ENCODE data around the gene SYP. TPM values are rescaled to one million over a fixed set of nuclear protein-coding genes. Genes with fewer than 3 reads are reported as not detected.

SYP gene
- total RNA-seq, 1 donor from 2014 or later = 2.3 TPM

GRCh38 chrX:49206543-49206942, 6.5 kb upstream of the SYP start:
- H3K4me3 Mint-ChIP-seq (ENCODE audit: unreplicated experiment) = no peak overlapping the region
- H3K27ac Mint-ChIP-seq (ENCODE audit: unreplicated experiment) = no peak overlapping the region

GRCh38 chrX:49205443-49205842, 5.5 kb upstream of the SYP start:
- Mint-ChIP-seq H3K27me3 (ENCODE audit: unreplicated experiment) (no peaks in the 10 kb centered on the region), H3K4me3 (ENCODE audit: unreplicated experiment) (no peak overlapping the region), H3K4me1 (ENCODE audit: unreplicated experiment) (peaks cover 4% of the 10 kb centered on the region), H3K9me3 (ENCODE audit: unreplicated experiment) (no peaks in the 10 kb centered on the region), H3K27ac (ENCODE audit: unreplicated experiment) (no peak overlapping the region), H3K36me3 (ENCODE audit: unreplicated experiment) (no peaks in the 10 kb centered on the region)
- DNase-seq (ENCODE audit: extremely low spot score, unreplicated experiment) = no peak
- TF ChIP-seq CTCF (IDR thresholded peaks at IDR 0.05) = no peak

More at GRCh38 chrX:49206543-49206942, 6.5 kb upstream of the SYP start:
- no peak for TF ChIP-seq CTCF (IDR thresholded peaks at IDR 0.05)
- DNase-seq (ENCODE audit: extremely low spot score, unreplicated experiment) = no peak
- H3K36me3 Mint-ChIP-seq (ENCODE audit: unreplicated experiment) = no peaks in the 10 kb centered on the region
- peaks cover 5% of the 10 kb centered on the region for H3K9me3 Mint-ChIP-seq (ENCODE audit: unreplicated experiment)
- no peaks in the 10 kb centered on the region for H3K4me1 Mint-ChIP-seq (ENCODE audit: unreplicated experiment)
- no peaks in the 10 kb centered on the region for H3K27me3 Mint-ChIP-seq (ENCODE audit: unreplicated experiment)

- no peak for TF ChIP-seq CTCF (IDR thresholded peaks at IDR 0.05)
- H3K4me3 Mint-ChIP-seq (ENCODE audit: unreplicated experiment) = no peak overlapping the region
- no peak overlapping the region for H3K27ac Mint-ChIP-seq (ENCODE audit: unreplicated experiment)
- no peak for DNase-seq (ENCODE audit: extremely low spot score, unreplicated experiment)
- H3K36me3 Mint-ChIP-seq (ENCODE audit: unreplicated experiment) = no peaks in the 10 kb centered on the region
- H3K27me3 Mint-ChIP-seq (ENCODE audit: unreplicated experiment) = no peaks in the 10 kb centered on the region
- H3K9me3 Mint-ChIP-seq (ENCODE audit: unreplicated experiment) = no peaks in the 10 kb centered on the region
- peaks cover 7% of the 10 kb centered on the region for H3K4me1 Mint-ChIP-seq (ENCODE audit: unreplicated experiment)
Measured at GRCh38 chrX:49204709-49205108, 4.7 kb upstream of the SYP start.

- H3K36me3 Mint-ChIP-seq (ENCODE audit: unreplicated experiment) = no peaks in the 10 kb centered on the region
- H3K27me3 Mint-ChIP-seq (ENCODE audit: unreplicated experiment) = no peaks in the 10 kb centered on the region
- H3K9me3 Mint-ChIP-seq (ENCODE audit: unreplicated experiment) = no peaks in the 10 kb centered on the region
- no peak overlapping the region for H3K27ac Mint-ChIP-seq (ENCODE audit: unreplicated experiment)
- no peak for TF ChIP-seq CTCF (IDR thresholded peaks at IDR 0.05)
- no peak for DNase-seq (ENCODE audit: extremely low spot score, unreplicated experiment)
- peaks cover 7% of the 10 kb centered on the region for H3K4me1 Mint-ChIP-seq (ENCODE audit: unreplicated experiment)
- no peak overlapping the region for H3K4me3 Mint-ChIP-seq (ENCODE audit: unreplicated experiment)
Measured at GRCh38 chrX:49204017-49204416, 4.0 kb upstream of the SYP start.

GRCh38 chrX:49203536-49203935, 3.5 kb upstream of the SYP start:
- Mint-ChIP-seq H3K36me3 (ENCODE audit: unreplicated experiment) (no peaks in the 10 kb centered on the region), H3K9me3 (ENCODE audit: unreplicated experiment) (no peaks in the 10 kb centered on the region), H3K4me1 (ENCODE audit: unreplicated experiment) (peaks cover 7% of the 10 kb centered on the region), H3K27me3 (ENCODE audit: unreplicated experiment) (no peaks in the 10 kb centered on the region), H3K27ac (ENCODE audit: unreplicated experiment) (no peak overlapping the region), H3K4me3 (ENCODE audit: unreplicated experiment) (no peak overlapping the region)
- no peak for DNase-seq (ENCODE audit: extremely low spot score, unreplicated experiment)
- no peak for TF ChIP-seq CTCF (IDR thresholded peaks at IDR 0.05)

Measured in osteocyte (in vitro differentiated cells).